Right lobe of liver (tissue), 4 donors: ENCODE results near the gene MTCH2.
"Not testable (repeated sequence)": the region's sequence is repeated elsewhere in the genome, so short reads cannot be mapped to it uniquely, and the experiment has no call there.

Experiments
- POLR2A ChIP-seq: fragments of 450-650 bp; IDR thresholded peaks from one replicate; pipeline ENCODE4 v1.6.1; 2017; ENCODE audit warnings: antibody characterized with exemption, mild to moderate bottlenecking
- TF ChIP-seq, protein P1 (sequence below), 4 donors: fragments of 200-600 bp in 3 of 4; fragments of 450-650 bp in 1 of 4; IDR thresholded peaks; one replicate each; pipeline versions ENCODE4 v1.5.1 to v1.8.0; 2016 to 2022; ENCODE audit warnings: antibody characterized with exemption in 4 of 4, mild to moderate bottlenecking in 2 of 4
- donor health status: DM: no; HTN: no; CAD: no.
- donor health status: DM: no; HTN: no; CAD: no.
- donor health status: DM: no; HTN: yes; CAD: no.

DNA sequence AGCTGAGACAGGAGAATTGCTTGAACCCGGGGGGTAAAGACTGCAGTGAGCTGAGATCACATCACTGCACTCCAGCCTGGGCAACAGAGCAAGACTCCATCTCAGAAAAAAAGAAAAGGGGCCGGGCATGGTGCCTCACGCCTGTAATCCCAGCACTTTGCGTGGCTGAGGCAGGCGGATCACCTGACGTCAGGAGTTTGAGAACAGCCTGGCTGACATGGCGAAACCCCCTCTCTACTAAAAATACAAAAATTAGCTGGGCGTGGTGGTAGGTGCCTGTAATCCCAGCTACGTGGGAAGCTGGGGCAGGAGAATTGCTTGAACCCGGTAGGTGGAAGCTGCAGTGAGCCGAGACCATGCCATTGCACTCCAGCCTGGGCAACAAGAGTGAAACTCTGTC, 6.0 kb downstream of the MTCH2 start:
- not testable (repeated sequence) for TF ChIP-seq POLR2A
- TF ChIP-seq, protein P1, sequence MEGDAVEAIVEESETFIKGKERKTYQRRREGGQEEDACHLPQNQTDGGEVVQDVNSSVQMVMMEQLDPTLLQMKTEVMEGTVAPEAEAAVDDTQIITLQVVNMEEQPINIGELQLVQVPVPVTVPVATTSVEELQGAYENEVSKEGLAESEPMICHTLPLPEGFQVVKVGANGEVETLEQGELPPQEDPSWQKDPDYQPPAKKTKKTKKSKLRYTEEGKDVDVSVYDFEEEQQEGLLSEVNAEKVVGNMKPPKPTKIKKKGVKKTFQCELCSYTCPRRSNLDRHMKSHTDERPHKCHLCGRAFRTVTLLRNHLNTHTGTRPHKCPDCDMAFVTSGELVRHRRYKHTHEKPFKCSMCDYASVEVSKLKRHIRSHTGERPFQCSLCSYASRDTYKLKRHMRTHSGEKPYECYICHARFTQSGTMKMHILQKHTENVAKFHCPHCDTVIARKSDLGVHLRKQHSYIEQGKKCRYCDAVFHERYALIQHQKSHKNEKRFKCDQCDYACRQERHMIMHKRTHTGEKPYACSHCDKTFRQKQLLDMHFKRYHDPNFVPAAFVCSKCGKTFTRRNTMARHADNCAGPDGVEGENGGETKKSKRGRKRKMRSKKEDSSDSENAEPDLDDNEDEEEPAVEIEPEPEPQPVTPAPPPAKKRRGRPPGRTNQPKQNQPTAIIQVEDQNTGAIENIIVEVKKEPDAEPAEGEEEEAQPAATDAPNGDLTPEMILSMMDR (IDR thresholded peaks at IDR 0.05), result not testable (repeated sequence)
